OCI-LY7 (cell line): Measurements from ENCODE around the gene SP140L.

Experiments
- EZH2phosphoT487 ChIP-seq: fragments of 200-600 bp; sonication (generic); IDR thresholded peaks from 2 replicates; pipeline ENCODE4 v1.6.1; 2018; ENCODE audit warnings: low read depth, borderline replicate concordance, mild to moderate bottlenecking, mixed run types, antibody characterized with exemption, low read length, moderate library complexity, mixed read lengths
- TF ChIP-seq, protein P1 (sequence below): fragments of 200-600 bp; sonication (generic); conservative IDR thresholded peaks from 2 replicates; pipeline ENCODE4 v1.5.1; 2014; ENCODE audit warnings: mild to moderate bottlenecking, antibody characterized with exemption, low read length, moderate library complexity, mixed read lengths

DNA sequence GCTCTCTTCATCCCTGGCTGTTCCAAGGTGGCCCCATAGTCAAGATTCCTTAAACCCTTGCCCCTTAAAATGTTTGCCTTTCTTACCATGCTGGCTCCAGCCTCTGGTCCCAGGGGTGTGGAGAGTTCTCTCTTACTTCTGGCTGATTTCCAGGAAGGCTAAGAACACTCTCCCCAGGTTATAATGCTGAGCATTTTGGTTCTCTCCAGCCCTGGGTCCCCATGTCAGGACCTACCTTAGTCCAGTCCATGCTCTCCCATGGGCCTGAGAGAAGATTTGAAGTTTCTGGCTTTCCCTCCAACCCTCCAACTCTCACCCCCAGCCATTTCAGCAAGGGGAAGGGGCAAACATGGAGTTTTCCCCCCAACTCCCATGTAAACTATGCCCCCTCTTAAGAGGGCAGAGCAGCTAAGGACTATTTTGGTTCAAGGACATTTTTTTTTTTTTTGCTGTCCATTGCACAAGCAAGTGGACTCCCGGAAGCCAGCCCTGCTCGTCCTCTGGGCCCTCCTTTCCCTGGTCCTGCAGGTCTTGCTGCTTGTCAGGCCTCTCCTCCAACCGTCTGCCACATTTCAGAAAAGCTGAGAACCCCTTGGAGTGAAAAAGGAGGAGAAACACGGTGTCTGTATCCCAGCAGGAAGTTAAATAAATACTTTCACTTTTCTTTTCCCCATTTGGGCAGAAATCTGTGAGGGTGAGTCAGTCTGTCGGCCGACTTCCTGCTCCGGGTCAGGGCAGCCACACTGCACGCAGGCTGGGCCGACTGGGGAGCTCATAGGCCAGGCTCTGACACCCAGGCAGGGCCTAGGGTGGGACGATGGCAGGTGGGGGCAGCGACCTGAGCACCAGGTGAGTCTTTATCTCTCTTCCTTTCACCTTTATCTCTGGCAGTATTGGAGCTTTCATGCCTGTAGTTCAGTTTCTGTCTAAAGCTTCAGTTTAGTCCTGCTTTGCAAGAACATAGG lies at the start of gene SP140L:
- TF ChIP-seq, protein P1, sequence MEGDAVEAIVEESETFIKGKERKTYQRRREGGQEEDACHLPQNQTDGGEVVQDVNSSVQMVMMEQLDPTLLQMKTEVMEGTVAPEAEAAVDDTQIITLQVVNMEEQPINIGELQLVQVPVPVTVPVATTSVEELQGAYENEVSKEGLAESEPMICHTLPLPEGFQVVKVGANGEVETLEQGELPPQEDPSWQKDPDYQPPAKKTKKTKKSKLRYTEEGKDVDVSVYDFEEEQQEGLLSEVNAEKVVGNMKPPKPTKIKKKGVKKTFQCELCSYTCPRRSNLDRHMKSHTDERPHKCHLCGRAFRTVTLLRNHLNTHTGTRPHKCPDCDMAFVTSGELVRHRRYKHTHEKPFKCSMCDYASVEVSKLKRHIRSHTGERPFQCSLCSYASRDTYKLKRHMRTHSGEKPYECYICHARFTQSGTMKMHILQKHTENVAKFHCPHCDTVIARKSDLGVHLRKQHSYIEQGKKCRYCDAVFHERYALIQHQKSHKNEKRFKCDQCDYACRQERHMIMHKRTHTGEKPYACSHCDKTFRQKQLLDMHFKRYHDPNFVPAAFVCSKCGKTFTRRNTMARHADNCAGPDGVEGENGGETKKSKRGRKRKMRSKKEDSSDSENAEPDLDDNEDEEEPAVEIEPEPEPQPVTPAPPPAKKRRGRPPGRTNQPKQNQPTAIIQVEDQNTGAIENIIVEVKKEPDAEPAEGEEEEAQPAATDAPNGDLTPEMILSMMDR = no peak
- TF ChIP-seq EZH2phosphoT487 = no peak
